HG02870 (cell line): ENCODE results near the gene FHIT.

ENCODE experiments used
- ATAC-seq: cut with Tn5 transposase; IDR thresholded peaks from one replicate; pipeline ENCODE4 v1.9.1; 2021; ENCODE audit warnings: mild to moderate bottlenecking, moderate library complexity; ENCODE audit not compliant: unreplicated experiment

The FHIT gene

GRCh38 chr3:60779637-60780036 is 471.6 kb downstream of the FHIT start:
- no peak for ATAC-seq

- ATAC-seq = no peak
Measured at GRCh38 chr3:60775985-60776384, 475.3 kb downstream of the FHIT start.

- no peak for ATAC-seq
Measured at GRCh38 chr3:60774617-60775016, 476.6 kb downstream of the FHIT start.

GRCh38 chr3:60772584-60772983 is 478.7 kb downstream of the FHIT start:
- ATAC-seq = no peak

- ATAC-seq = no peak
Measured at GRCh38 chr3:60771766-60772165, 479.5 kb downstream of the FHIT start.

GRCh38 chr3:60770532-60770931 is 480.7 kb downstream of the FHIT start:
- ATAC-seq = no peak

GRCh38 chr3:60767536-60767935 is 483.7 kb downstream of the FHIT start:
- no peak for ATAC-seq

- no peak for ATAC-seq
Measured at GRCh38 chr3:60765776-60766175, 485.5 kb downstream of the FHIT start.

- no peak for ATAC-seq
Measured at GRCh38 chr3:60764870-60765269, 486.4 kb downstream of the FHIT start.

GRCh38 chr3:60760145-60760544 is 491.1 kb downstream of the FHIT start:
- no peak for ATAC-seq

- no peak for ATAC-seq
Measured at GRCh38 chr3:60759439-60759838, 491.8 kb downstream of the FHIT start.

GRCh38 chr3:60758831-60759230 is 492.4 kb downstream of the FHIT start:
- no peak for ATAC-seq

GRCh38 chr3:60758171-60758570 is 493.1 kb downstream of the FHIT start:
- ATAC-seq = no peak

GRCh38 chr3:60757724-60758123 is 493.5 kb downstream of the FHIT start:
- no peak for ATAC-seq

GRCh38 chr3:60756241-60757030 is 494.8 kb downstream of the FHIT start:
- no peak for ATAC-seq

GRCh38 chr3:60755094-60755493 is 496.2 kb downstream of the FHIT start:
- ATAC-seq = no peak

- no peak for ATAC-seq
Measured at GRCh38 chr3:60754617-60755016, 496.6 kb downstream of the FHIT start.

GRCh38 chr3:60752809-60753208 is 498.4 kb downstream of the FHIT start:
- no peak for ATAC-seq

- no peak for ATAC-seq
Measured at GRCh38 chr3:60746695-60747416, 504.4 kb downstream of the FHIT start.

- no peak for ATAC-seq
Measured at GRCh38 chr3:60746043-60746638, 505.1 kb downstream of the FHIT start.

- ATAC-seq = no peak
Measured at GRCh38 chr3:60743631-60744164, 507.6 kb downstream of the FHIT start.
